Measurements from ENCODE around the gene GSX1.

GRCh38 chr13:27775943-27776342 is 16.3 kb upstream of the GSX1 start:
- TF ChIP-seq GATA3 (IDR thresholded peaks at IDR 0.05; ENCODE audit: low read depth, low read length) (no peak), GATA2 (IDR thresholded peaks at IDR 0.05; ENCODE audit: low read depth, low read length) (no peak)

Measured in SH-SY5Y (cell line).